Measurements from ENCODE around the gene MDC1.

GRCh38 chr6:30707281-30707850, 9.7 kb downstream of the MDC1 start:
- TF ChIP-seq CTCF (IDR thresholded peaks at IDR 0.05; ENCODE audit: low read depth, low read length, poor library complexity, severe bottlenecking) (no peak), EZH2phosphoT487 (IDR thresholded peaks at IDR 0.05; ENCODE audit: borderline replicate concordance, low read length) (no peak)

Measured in DOHH2 (cell line).